GM12873 (cell line): ENCODE data around the gene DAAM2.

Source experiments
- TF ChIP-seq, protein P1 (sequence below): IDR thresholded peaks from 2 replicates; pipeline ENCODE4 v1.5.1; 2012; ENCODE audit warnings: low read depth, mild to moderate bottlenecking, moderate library complexity, low read length, control low read depth; ENCODE audit not compliant: insufficient read depth; ENCODE audit errors: missing control alignments

Gene DAAM2

DNA sequence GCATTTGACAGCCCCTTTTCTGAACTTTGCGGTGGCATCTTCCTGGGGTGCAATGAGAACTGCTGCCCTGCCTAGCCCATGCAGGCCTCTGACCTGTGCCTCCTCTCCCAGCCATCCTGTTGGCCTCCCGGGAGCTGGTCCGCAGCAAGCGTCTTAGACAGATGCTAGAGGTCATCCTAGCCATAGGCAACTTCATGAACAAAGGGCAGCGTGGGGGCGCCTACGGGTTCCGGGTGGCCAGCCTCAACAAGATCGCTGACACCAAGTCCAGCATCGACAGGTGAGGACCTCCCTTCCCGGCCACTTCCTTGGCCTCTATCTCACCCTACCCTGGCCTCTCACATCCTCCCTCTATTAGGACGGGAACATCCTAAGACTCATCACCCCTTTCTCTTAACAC lies 104.5 kb downstream of the DAAM2 start:
- TF ChIP-seq, protein P1, sequence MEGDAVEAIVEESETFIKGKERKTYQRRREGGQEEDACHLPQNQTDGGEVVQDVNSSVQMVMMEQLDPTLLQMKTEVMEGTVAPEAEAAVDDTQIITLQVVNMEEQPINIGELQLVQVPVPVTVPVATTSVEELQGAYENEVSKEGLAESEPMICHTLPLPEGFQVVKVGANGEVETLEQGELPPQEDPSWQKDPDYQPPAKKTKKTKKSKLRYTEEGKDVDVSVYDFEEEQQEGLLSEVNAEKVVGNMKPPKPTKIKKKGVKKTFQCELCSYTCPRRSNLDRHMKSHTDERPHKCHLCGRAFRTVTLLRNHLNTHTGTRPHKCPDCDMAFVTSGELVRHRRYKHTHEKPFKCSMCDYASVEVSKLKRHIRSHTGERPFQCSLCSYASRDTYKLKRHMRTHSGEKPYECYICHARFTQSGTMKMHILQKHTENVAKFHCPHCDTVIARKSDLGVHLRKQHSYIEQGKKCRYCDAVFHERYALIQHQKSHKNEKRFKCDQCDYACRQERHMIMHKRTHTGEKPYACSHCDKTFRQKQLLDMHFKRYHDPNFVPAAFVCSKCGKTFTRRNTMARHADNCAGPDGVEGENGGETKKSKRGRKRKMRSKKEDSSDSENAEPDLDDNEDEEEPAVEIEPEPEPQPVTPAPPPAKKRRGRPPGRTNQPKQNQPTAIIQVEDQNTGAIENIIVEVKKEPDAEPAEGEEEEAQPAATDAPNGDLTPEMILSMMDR = no peak

DNA sequence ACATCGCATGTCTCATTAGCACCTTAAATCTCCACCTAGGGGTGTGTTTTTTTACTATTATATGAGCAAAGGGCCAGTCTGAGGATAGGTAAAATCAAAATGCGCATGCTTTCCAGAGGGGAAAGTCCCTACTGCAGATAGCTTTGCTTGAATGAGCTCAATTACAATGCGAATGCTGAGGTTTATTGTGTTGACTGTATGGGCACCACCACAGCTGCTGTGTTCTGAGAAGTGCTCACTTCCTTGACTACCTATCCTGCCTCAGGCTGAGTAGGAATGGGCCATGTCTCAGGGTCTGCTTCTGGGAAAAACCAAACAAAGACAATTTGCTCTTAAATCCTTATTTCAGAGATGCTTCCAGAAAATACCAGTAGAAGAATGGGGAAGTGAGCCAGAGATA lies 105.5 kb downstream of the DAAM2 start:
- TF ChIP-seq, protein P1 = no peak

DNA sequence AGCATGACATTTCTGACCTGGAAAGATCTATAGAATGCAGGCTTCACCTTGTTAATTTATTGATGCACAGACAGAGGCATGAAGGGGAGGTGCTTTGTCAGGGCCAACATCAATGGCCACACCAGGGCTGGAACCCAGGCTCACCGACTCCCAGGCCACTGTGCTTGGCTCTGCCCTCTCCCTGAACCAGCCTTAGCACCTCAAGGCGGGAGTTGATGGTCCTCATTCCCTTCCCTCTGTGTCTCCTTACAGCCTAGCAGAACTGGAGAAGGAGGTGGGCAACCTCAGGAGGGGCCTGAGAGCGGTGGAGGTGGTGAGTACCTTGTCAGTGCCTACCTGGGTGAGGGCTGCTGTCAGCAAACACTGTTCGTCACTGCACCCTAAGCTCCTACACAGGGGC lies 106.4 kb downstream of the DAAM2 start:
- TF ChIP-seq, protein P1 = no peak

DNA sequence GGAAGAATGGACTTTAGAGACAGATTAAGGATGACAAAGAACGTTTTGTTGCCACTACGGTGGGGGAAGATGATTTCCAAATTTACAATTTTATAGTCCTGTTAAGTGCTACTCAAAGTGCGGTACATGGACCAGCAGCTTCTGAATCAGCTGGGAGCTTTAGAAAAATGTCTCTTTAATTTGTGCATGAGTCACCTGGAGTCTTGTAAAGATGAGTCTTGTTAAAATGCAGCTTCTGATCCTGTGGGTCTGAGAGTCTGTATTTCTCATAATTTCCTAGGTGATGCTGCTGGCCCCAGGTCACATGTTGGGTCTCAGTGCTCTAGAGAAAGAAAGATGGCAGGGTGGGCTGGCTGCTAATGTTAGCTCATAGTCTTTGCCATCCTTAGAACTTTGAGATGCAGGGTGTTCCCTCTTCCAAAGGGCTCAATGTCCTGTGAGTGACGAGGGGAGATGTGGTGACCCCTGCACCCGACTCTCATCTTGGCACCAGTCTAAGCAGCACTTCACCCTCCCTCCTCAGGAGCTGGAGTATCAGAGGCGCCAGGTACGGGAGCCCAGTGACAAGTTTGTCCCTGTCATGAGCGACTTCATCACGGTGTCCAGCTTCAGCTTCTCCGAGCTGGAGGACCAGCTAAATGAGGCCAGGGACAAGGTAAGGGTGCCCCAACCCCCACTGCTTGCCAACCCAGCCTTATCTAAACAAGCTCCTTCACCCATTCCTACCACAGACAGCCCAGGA lies 107.5 kb downstream of the DAAM2 start:
- TF ChIP-seq, protein P1 = no peak

DNA sequence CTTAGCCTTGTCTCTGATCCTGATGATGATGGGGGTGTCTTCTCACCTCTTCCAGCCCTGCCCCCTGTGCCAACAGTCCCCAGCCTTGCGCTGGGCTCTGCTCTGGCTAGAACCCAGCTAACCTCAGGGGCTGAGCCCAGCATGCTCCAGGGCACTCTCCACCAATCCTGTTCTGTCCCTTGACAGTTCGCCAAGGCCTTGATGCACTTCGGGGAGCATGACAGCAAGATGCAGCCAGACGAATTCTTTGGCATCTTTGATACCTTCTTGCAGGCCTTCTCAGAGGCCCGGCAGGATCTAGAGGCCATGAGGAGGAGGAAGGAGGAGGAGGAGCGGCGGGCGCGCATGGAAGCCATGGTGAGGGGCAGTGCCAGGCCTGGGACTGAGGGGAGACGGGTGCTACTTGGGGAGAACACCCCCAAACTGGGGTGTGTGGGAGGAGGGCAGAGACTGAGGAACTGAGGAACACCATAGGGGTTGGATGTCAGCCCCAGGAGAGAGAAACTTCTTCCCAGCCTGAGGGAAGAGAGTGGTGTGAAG lies 109.0 kb downstream of the DAAM2 start:
- TF ChIP-seq, protein P1 = no peak

DNA sequence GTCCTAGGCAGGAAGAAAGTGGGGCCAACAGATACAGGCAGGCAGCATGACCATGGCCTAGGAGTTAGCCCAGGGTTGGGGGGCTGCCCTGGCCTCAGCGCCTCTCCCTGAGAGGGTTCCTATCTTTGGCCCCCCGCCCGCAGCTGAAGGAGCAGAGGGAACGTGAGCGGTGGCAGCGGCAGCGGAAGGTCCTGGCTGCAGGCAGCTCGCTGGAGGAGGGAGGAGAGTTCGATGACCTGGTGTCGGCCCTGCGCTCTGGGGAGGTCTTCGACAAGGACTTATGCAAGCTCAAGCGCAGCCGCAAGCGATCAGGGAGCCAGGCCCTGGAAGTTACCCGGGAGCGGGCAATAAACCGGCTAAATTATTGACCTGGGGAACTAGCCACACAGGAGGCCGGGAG lies 109.5 kb downstream of the DAAM2 start:
- TF ChIP-seq, protein P1 = no peak

DNA sequence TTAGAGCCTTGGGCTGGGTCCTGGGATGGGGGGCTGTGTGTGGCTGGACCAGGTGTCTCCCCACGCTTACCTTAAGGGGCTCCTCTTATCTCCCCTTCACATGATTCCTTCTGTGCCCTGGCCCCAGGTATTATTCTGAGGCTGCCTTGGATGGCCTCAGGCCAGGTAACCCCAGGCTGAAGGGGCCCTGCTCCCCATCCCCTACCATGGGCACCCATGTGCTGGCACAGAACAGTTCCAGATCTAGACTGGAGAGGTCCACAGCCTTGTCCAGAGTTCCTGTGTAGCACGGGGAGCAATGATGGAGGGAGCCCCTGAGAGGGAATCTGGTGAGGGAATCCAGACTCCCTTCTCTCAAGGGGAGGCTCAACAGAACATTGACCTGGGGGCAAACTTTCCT lies 110.0 kb downstream of the DAAM2 start:
- TF ChIP-seq, protein P1 = no peak
